Measurements from ENCODE around the gene GALNT17.

The GALNT17 gene

GRCh38 chr7:71272509-71273490 lies 140.9 kb downstream of the GALNT17 start:
- H3K9me3 Mint-ChIP-seq (ENCODE audit: low read depth), result peaks cover 14% of the 10 kb centered on the region
- H3K27me3 Mint-ChIP-seq, result no peaks in the 10 kb centered on the region
- H3K4me1 Mint-ChIP-seq (ENCODE audit: low read depth), result no peaks in the 10 kb centered on the region
- no peaks in the 10 kb centered on the region for H3K36me3 Mint-ChIP-seq
- no peak overlapping the region for H3K27ac Mint-ChIP-seq
- H3K4me3 Mint-ChIP-seq, result no peak overlapping the region

DNA sequence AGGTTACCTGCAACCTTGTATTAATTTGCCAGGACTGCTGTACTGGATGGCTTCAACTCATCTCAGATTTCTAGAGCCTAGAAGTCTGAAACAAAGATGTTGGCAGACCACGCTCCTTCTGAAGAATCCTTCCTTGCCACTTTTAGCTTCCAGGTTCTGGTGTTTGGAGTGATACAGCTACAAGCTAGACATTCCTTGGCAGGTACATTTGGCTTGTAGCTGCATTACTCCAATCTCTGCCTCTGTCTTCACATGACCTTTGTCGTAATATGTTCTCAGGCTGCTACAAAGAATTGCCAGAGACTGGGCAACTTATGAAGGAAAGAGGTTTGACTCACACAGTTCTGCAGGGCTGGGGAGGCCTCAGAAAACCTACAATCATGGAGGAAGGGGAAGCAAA lies 146.3 kb downstream of the GALNT17 start:
- Mint-ChIP-seq H3K27ac (no peak overlapping the region), H3K4me3 (no peak overlapping the region), H3K9me3 (ENCODE audit: low read depth) (peaks cover 11% of the 10 kb centered on the region), H3K36me3 (no peaks in the 10 kb centered on the region), H3K4me1 (ENCODE audit: low read depth) (no peaks in the 10 kb centered on the region), H3K27me3 (no peaks in the 10 kb centered on the region)

DNA sequence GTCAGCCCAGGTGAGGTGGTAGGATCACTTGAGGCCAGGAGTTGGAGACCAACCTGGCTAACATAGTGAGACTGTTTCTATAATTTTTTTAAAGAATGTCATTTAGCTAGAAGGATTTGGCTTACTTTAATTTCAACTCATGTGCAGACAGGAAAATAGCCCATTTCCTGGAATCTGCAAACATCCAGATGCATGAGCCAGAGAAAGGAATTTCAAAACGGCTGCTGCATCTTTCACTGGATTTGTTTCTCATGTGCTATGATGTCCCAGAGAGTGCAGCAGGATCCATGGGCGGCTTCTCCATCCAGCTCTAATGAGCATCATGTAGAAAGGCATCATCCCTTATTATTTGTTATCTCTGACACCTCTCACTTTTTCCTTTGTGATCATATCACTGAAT lies 149.3 kb downstream of the GALNT17 start:
- Mint-ChIP-seq H3K27me3 (no peaks in the 10 kb centered on the region), H3K4me3 (no peak overlapping the region), H3K4me1 (ENCODE audit: low read depth) (no peaks in the 10 kb centered on the region), H3K36me3 (no peaks in the 10 kb centered on the region), H3K27ac (no peak overlapping the region), H3K9me3 (ENCODE audit: low read depth) (peaks cover 7% of the 10 kb centered on the region)

- H3K27me3 Mint-ChIP-seq, result no peaks in the 10 kb centered on the region
Observed at GRCh38 chr7:71283802-71284201, 151.9 kb downstream of the GALNT17 start.

DNA sequence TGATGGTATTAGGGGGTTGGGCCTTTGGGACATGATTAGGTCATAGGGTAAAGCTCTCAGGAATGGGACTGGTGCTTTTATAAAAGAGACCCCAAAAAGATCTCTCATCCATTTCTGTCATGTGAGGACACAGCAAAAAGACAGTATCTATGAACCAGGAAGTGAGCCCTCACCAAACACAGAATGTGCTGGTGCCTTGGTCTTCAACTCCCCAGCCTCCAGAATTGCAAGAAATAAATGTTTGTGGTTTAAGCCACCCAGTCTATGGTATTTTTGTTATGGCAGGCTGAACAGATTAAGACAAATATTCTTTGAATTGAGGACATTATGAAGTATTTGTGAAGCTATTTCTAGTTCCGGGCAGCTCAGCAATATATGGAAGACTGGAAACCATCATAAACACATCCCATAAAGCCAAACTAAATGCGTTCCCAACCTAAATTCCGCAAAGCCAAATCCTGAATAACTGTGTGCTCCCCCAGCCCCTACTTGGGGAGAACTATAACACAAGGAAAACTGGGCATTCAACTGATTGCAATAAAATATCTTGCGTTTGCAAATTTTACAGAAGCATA lies 153.7 kb downstream of the GALNT17 start:
- H3K27me3 Mint-ChIP-seq, result no peaks in the 10 kb centered on the region
- H3K36me3 Mint-ChIP-seq, result no peaks in the 10 kb centered on the region
- no peaks in the 10 kb centered on the region for H3K4me1 Mint-ChIP-seq (ENCODE audit: low read depth)
- peaks cover 2% of the 10 kb centered on the region for H3K9me3 Mint-ChIP-seq (ENCODE audit: low read depth)
- H3K27ac Mint-ChIP-seq, result no peak overlapping the region
- H3K4me3 Mint-ChIP-seq, result no peak overlapping the region

More at GRCh38 chr7:71283802-71284201, 151.9 kb downstream of the GALNT17 start:
- Mint-ChIP-seq H3K36me3 (no peaks in the 10 kb centered on the region), H3K9me3 (ENCODE audit: low read depth) (peaks cover 4% of the 10 kb centered on the region), H3K4me3 (no peak overlapping the region), H3K27ac (no peak overlapping the region), H3K4me1 (ENCODE audit: low read depth) (no peaks in the 10 kb centered on the region)

DNA sequence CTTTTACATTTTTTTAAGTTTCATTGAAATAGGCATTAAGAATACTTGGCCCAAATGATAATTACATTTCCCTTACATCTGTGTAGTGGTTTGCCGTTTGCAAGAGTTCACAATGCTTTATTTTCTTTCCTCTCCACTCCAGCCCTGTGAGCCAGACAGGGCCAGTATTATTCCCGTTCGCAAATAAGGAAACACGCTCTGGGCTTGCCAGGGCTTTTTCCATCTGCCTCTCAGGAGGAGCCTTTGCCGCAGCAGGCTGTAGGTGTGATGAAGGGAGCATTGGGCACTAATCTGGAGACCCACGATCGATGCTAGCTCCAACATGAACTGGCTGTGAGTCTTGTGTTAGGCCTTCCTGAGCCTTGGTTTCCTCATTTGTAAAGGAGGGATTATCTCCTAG lies 154.4 kb downstream of the GALNT17 start:
- Mint-ChIP-seq H3K36me3 (no peaks in the 10 kb centered on the region), H3K4me3 (no peak overlapping the region), H3K9me3 (ENCODE audit: low read depth) (no peaks in the 10 kb centered on the region), H3K27ac (no peak overlapping the region), H3K27me3 (no peaks in the 10 kb centered on the region), H3K4me1 (ENCODE audit: low read depth) (no peaks in the 10 kb centered on the region)

DNA sequence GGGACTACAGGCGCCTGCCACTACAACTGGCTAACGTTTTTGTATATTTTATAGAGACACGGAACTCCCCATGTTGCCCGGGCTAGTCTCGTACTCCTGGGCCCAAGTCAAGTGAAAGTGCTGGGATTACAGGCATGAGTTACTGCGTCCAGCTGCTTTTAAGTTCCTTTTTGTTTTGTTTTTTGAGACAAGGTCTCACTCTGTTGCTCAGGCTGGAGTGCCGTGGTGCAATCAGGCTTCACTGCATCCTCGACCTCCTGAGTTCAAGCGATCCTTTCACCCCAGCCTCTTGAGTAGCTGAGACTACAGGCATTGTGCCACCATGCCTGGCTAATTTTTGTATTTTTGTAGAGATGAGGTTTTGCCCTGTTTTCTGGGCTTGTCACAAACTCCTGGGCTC lies 155.0 kb downstream of the GALNT17 start:
- Mint-ChIP-seq H3K4me3 (no peak overlapping the region), H3K9me3 (ENCODE audit: low read depth) (no peaks in the 10 kb centered on the region), H3K27me3 (no peaks in the 10 kb centered on the region), H3K36me3 (no peaks in the 10 kb centered on the region), H3K27ac (no peak overlapping the region), H3K4me1 (ENCODE audit: low read depth) (no peaks in the 10 kb centered on the region)

DNA sequence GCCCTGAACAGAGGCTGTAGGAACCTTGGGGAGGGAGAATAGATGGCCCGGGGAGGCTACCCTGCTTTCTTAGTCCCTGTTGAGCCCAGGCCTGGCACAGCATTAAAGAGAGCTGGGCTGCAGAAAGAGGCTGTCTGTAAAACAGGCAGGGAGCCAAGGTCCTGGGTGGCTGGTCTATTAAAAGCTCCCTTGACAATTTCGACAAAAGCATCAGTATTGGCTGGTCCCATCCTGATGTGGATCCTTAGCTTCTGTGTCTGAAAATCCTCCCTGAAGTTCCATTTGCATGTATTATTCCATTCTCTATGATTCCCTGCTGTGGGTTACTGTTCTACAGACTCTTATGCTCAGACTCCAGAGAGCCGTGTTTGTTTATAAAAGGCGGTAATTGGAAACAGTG lies 158.5 kb downstream of the GALNT17 start:
- H3K9me3 Mint-ChIP-seq (ENCODE audit: low read depth), result peaks cover 6% of the 10 kb centered on the region
- no peak overlapping the region for H3K27ac Mint-ChIP-seq
- H3K4me1 Mint-ChIP-seq (ENCODE audit: low read depth), result no peaks in the 10 kb centered on the region
- no peak overlapping the region for H3K4me3 Mint-ChIP-seq
- H3K36me3 Mint-ChIP-seq, result no peaks in the 10 kb centered on the region
- no peaks in the 10 kb centered on the region for H3K27me3 Mint-ChIP-seq

DNA sequence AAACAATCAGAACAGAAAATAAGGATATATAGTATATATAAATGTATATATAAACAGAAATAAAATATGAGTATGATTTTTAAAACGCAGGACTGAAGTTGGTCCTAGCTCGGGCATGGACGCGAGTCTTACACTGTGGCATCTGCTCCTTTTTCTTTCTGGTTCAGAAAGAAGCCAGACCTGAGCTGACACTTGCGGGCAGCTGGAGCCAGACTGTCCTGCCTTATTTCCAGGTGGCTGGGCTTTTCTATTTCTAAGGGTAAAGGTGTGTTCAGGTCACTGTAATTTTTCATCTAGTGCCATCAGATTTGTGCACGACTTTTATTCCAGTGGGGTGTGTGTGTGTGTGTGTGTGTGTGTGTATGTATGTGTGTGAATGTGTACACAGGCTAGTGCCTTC lies 166.4 kb downstream of the GALNT17 start:
- H3K36me3 Mint-ChIP-seq, result no peaks in the 10 kb centered on the region

GRCh38 chr7:71300086-71300485 lies 168.1 kb downstream of the GALNT17 start:
- H3K27ac Mint-ChIP-seq, result no peak overlapping the region
- peaks cover 5% of the 10 kb centered on the region for H3K9me3 Mint-ChIP-seq (ENCODE audit: low read depth)
- H3K36me3 Mint-ChIP-seq, result no peaks in the 10 kb centered on the region
- no peak overlapping the region for H3K4me3 Mint-ChIP-seq
- no peaks in the 10 kb centered on the region for H3K27me3 Mint-ChIP-seq
- no peaks in the 10 kb centered on the region for H3K4me1 Mint-ChIP-seq (ENCODE audit: low read depth)

More for the DNA sequence above, 166.4 kb downstream of the GALNT17 start:
- H3K4me1 Mint-ChIP-seq (ENCODE audit: low read depth), result no peaks in the 10 kb centered on the region
- peaks cover 5% of the 10 kb centered on the region for H3K9me3 Mint-ChIP-seq (ENCODE audit: low read depth)
- H3K4me3 Mint-ChIP-seq, result no peak overlapping the region
- no peak overlapping the region for H3K27ac Mint-ChIP-seq
- no peaks in the 10 kb centered on the region for H3K27me3 Mint-ChIP-seq

DNA sequence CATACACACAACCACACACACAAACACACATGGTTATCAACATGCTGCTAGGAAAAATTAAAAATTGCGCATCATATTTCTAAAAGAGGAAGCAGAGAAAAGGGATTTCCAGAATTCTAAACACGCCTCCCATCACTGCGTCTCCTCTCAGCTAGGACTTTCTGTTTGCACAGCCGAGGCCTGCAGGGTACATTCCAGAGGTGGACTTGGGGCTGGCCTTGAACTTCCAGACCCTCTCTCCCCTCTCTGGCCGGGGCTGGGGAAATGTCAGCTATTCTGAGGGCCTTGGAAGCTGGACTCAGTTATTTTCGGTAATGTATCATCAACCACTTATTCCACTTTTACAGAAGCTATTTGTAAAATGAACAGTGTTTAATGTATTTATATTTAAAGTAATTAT lies 168.7 kb downstream of the GALNT17 start:
- Mint-ChIP-seq H3K36me3 (no peaks in the 10 kb centered on the region), H3K4me3 (no peak overlapping the region), H3K4me1 (ENCODE audit: low read depth) (no peaks in the 10 kb centered on the region), H3K27ac (no peak overlapping the region), H3K27me3 (no peaks in the 10 kb centered on the region), H3K9me3 (ENCODE audit: low read depth) (peaks cover 5% of the 10 kb centered on the region)

DNA sequence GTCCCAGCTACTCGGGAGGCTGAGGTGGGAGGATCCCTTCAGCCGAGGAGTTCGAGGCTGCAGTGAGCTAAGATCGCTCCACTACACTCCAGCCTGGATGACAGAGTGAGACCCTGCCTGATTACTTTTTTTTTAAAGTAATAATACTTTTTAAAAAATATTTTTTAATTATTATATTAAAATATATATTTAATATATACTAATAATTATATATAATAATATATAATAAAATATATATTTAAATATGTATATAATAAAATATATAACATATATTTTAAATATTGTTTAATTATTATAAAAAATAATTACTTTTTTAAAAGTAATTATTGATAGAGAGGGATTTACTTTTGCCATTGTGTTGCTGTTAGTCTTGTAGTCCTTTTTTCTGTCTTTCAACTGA lies 169.2 kb downstream of the GALNT17 start:
- H3K36me3 Mint-ChIP-seq, result no peaks in the 10 kb centered on the region
- H3K27me3 Mint-ChIP-seq, result no peaks in the 10 kb centered on the region
- no peak overlapping the region for H3K27ac Mint-ChIP-seq
- no peaks in the 10 kb centered on the region for H3K9me3 Mint-ChIP-seq (ENCODE audit: low read depth)
- H3K4me3 Mint-ChIP-seq, result no peak overlapping the region
- no peaks in the 10 kb centered on the region for H3K4me1 Mint-ChIP-seq (ENCODE audit: low read depth)

DNA sequence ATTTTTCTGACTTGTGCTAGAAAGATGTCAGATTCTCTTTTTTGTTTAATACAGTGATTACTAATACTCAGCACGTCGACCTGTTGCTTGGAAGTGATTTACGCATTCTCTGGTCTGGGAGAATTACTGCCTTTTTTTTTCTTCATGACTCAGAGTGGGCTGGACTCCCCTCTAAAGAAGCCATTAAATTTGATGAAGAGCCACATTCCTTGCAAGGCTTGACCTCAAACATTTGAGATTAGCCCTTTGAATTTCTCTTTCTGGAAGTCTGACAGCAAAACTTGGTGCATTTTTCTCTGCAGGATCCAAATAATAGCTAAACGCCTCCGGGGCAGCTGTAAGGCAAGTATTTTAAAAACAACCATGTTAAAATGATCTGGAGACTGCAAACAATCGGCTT lies 171.6 kb downstream of the GALNT17 start:
- Mint-ChIP-seq H3K9me3 (ENCODE audit: low read depth) (no peaks in the 10 kb centered on the region), H3K27ac (no peak overlapping the region), H3K4me3 (no peak overlapping the region), H3K36me3 (no peaks in the 10 kb centered on the region), H3K27me3 (no peaks in the 10 kb centered on the region), H3K4me1 (ENCODE audit: low read depth) (no peaks in the 10 kb centered on the region)

GRCh38 chr7:71308096-71308495 lies 176.2 kb downstream of the GALNT17 start:
- no peaks in the 10 kb centered on the region for H3K4me1 Mint-ChIP-seq (ENCODE audit: low read depth)
- no peak overlapping the region for H3K4me3 Mint-ChIP-seq
- H3K27me3 Mint-ChIP-seq, result no peaks in the 10 kb centered on the region
- H3K9me3 Mint-ChIP-seq (ENCODE audit: low read depth), result peaks cover 5% of the 10 kb centered on the region
- no peak overlapping the region for H3K27ac Mint-ChIP-seq
- no peaks in the 10 kb centered on the region for H3K36me3 Mint-ChIP-seq

GRCh38 chr7:71311576-71311975 lies 179.6 kb downstream of the GALNT17 start:
- H3K9me3 Mint-ChIP-seq (ENCODE audit: low read depth), result peaks cover 5% of the 10 kb centered on the region
- H3K27ac Mint-ChIP-seq, result no peak overlapping the region
- no peaks in the 10 kb centered on the region for H3K36me3 Mint-ChIP-seq

More at GRCh38 chr7:71311576-71311975, 179.6 kb downstream of the GALNT17 start:
- Mint-ChIP-seq H3K4me3 (no peak overlapping the region), H3K4me1 (ENCODE audit: low read depth) (no peaks in the 10 kb centered on the region), H3K27me3 (no peaks in the 10 kb centered on the region)

Data from activated naive CD8-positive, alpha-beta T cell (primary cell).